H4 (cell line): ENCODE results near the gene A2ML1. TPM values are rescaled to one million over a fixed set of nuclear protein-coding genes. Genes with fewer than 3 reads are reported as not detected.
"Not testable (repeated sequence)": the region's sequence is repeated elsewhere in the genome, so short reads cannot be mapped to it uniquely, and the experiment has no call there.

Source experiments
- DNase-seq: peaks from one replicate; pipeline ENCODE4 v3.0.0-alpha.2; 2015; ENCODE audit warnings: low spot score
- total RNA-seq: library from RNA; depleted of rRNA; stranded (reverse); fragments of >200 nt; shearing (Covaris generic); gene quantifications from 2 replicates; pipeline ENCODE4 v1.2.3, GENCODE V29; 2014; rRNA removed

The A2ML1 gene
- total RNA-seq: not detected in 2 replicates

- DNase-seq: no peak
Observed at GRCh38 chr12:8822298-8822697, at the start of gene A2ML1. Gene A2ML1 (plus strand): TSS chr12:8822621. CDS start chr12:8822652, 31 bp downstream.

GRCh38 chr12:8773461-8773860, 49.0 kb upstream of the A2ML1 start:
- no peak for DNase-seq

- DNase-seq: no peak
Observed at GRCh38 chr12:8779281-8779680, 43.1 kb upstream of the A2ML1 start.

DNA sequence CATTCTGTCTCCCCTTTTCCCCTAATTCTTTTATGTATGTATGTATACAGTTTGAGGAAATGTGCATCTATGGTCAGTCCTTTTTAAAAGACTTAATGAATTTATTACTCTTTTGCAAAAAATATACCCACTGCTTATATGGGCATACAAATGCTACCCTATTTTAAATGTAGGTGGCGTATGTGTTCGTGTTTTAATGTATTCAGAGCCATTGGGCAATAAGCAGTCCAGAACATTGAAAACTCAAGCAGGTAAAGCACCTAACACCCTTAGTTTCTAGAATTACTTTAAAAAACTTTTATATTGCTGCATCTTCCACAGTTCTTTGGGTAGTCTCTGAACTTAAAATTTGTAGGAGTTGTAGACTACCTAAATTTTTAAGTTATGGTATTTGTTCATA, 42.6 kb upstream of the A2ML1 start:
- DNase-seq: no peak

GRCh38 chr12:8780389-8780788, 42.0 kb upstream of the A2ML1 start:
- peak; percentile 26 for DNase-seq

- no peak for DNase-seq
Observed at GRCh38 chr12:8781381-8782127, 40.9 kb upstream of the A2ML1 start.

- DNase-seq: no peak
Observed at GRCh38 chr12:8784290-8784888, 38.0 kb upstream of the A2ML1 start.

DNA sequence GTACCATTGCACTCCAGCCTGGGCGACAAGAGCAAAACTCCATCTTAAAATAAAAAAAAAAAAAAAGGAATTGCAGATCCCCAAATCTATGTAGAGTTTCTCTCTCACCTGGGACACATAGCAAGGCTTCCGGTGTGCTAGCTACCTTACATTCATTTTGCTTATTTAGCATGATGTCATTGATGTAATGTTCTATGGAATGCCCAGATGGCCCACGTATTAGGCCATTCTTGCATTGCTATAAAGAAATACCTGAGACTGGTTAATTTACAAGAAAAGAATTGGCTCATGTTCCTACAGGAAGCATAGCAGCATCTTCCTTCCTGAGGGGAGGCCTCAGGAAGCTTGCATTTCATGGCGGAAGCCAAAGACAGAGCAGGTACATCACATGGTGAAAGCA, 36.9 kb upstream of the A2ML1 start:
- DNase-seq: no peak

DNA sequence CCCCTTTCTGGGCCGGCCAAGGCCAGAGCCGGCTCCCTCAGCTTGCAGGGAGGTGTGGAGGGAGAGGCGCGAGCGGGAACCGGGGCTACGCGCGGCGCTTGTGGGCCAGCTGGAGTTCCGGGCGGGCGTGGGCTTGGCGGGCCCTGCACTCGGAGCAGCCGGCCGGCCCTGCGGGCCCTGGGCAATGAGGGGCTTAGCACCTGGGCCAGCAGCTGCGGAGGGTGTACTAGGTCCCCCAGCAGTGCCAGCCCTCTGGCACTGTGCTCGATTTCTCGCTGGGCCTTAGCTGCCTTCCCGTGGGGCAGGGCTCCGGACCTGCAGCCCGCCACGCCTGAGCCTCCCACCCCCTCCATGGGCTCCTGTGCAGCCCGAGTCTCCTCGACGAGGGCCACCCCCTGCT, 35.2 kb upstream of the A2ML1 start:
- not testable (repeated sequence) for DNase-seq

GRCh38 chr12:8788706-8789105, 33.7 kb upstream of the A2ML1 start:
- DNase-seq: not testable (repeated sequence)

- not testable (repeated sequence) for DNase-seq
Observed at GRCh38 chr12:8789341-8790013, 32.9 kb upstream of the A2ML1 start.

DNA sequence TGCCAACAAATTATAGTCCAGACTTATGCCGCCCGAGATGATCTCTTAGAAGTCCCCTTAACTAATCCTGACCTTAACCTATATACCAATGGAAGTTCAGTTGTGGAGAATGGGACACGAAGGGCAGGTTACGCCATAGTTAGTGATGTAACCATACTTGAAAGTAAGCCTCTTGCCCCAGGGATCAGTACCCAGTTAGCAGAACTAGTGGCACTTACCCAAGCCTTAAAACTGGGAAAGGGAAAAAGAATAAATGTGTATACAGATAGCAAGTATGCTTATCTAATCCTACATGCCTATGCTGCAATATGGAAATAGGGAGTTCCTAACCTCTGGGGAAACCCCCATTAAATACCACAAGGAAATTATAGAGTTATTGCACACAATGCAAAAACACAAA, 29.2 kb upstream of the A2ML1 start:
- DNase-seq: not testable (repeated sequence)

DNA sequence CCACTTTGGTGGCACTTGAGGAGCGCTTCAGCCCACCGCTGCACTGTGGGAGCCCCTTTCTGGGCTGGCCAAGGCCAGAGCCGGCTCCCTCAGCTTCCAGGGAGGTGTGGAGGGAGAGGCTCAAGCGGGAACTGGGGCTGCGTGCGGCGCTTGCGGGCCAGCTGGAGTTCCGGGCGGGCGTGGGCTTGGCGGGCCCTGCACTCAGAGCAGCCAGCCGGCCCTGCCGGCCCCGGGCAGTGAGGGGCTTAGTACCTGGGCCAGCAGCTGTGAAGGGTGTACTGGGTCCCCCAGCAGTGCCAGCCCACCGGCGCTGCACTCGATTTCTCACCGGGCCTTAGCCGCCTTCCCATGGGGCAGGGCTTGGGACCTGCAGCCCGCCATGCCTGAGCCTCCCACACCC, 27.8 kb upstream of the A2ML1 start:
- not testable (repeated sequence) for DNase-seq

GRCh38 chr12:8796831-8797626, 25.4 kb upstream of the A2ML1 start:
- no peak for DNase-seq

DNA sequence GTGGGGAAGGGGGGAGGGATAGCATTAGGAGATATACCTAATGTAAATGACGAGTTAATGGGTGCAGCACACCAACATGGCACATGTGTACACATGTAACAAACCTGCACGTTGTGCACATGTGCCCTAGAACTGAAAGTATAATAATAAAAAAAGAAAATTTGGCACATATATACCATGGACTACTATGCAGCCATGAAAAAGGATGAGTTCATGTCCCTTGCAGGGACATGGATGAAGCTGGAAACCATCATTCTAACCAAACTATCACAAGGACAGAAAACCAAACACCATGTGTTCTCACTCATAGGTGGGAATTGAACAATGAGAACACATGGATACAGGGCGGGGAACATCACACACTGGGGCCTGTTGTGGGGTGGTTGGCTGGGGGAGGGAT, 21.2 kb upstream of the A2ML1 start:
- not testable (repeated sequence) for DNase-seq

- not testable (repeated sequence) for DNase-seq
Observed at GRCh38 chr12:8804833-8805232, 17.6 kb upstream of the A2ML1 start.

- not testable (repeated sequence) for DNase-seq
Observed at GRCh38 chr12:8805487-8805886, 16.9 kb upstream of the A2ML1 start.

- not testable (repeated sequence) for DNase-seq
Observed at GRCh38 chr12:8807084-8807483, 15.3 kb upstream of the A2ML1 start.

DNA sequence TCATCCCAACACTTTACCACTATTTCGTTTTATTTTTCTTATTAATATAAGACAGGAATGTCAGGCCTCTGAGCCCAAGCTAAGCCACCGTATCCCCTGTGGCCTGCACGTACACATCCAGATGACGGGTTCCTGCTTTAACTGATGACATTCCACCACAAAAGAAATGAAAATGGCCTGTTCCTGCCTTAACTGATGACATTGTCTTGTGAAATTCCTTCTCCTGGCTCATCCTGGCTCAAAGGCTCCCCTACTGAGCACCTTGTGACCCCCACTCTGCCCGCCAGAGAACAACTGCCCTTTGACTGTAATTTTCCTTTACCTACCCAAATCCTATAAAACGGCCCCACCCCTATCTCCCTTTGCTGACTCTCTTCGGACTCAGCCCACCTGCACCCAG, 12.3 kb upstream of the A2ML1 start:
- DNase-seq: not testable (repeated sequence)

GRCh38 chr12:8813572-8814357, 8.7 kb upstream of the A2ML1 start:
- no peak for DNase-seq

DNA sequence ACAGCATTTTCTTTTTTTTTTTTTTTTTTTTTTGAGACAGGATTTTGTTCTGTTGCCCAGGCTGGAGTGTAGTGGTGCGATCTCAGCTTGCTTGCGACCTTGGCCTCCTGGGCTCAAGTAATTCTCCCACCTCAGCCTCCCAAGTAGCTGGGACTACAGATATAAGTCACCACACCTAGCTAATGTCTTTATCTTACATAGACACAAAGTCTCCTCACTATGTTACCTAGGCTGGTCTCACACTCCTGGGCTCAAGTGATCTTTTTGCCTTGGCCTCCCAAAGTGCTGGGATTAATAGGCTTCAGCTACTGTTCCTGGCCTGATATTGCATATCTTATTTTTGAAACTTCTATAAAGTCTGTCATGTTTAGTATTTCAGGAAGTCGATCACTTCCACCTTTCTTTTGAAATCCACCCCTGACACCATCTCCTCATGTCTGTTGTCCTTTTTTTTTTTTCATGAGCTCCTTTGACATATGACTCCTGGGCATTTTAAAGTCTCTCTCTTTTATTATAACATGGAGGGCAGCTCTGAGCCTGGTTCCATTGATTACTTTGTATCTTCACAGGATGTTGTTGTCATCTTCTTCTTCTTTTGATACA, 5.9 kb upstream of the A2ML1 start:
- DNase-seq: no peak
